Ectodermal cell (in vitro differentiated cells): ENCODE data around the gene CRIM1. TPM values are rescaled to one million over a fixed set of nuclear protein-coding genes. Genes with fewer than 3 reads are reported as not detected.
"Not testable (repeated sequence)": the region's sequence is repeated elsewhere in the genome, so short reads cannot be mapped to it uniquely, and the experiment has no call there.

Experiments used
- H3K27ac ChIP-seq: 2 replicates; pipeline ENCODE4 v1.7.0; 2013; ENCODE audit warnings: mild to moderate bottlenecking, low read depth, low read length; ENCODE audit not compliant: insufficient read depth, poor library complexity, severe bottlenecking
- H3K27me3 ChIP-seq: 2 replicates; pipeline ENCODE4 v1.7.0; 2013; ENCODE audit warnings: mild to moderate bottlenecking, low read length; ENCODE audit not compliant: insufficient read depth, control insufficient read depth, poor library complexity, severe bottlenecking
- H3K36me3 ChIP-seq: one replicate; pipeline ENCODE4 v1.7.0; 2013; ENCODE audit warnings: low read length; ENCODE audit not compliant: control insufficient read depth, insufficient read depth
- H3K4me1 ChIP-seq: one replicate; pipeline ENCODE4 v1.7.0; 2013; ENCODE audit warnings: low read length; ENCODE audit not compliant: control insufficient read depth, insufficient read depth
- H3K4me3 ChIP-seq: 2 replicates; pipeline ENCODE4 v1.7.0; 2013; ENCODE audit warnings: low read depth, low read length, control low read depth; ENCODE audit not compliant: insufficient read depth
- H3K9me3 ChIP-seq: 2 replicates; pipeline ENCODE4 v1.7.0; 2013; ENCODE audit warnings: mild to moderate bottlenecking, low read length, moderate library complexity; ENCODE audit not compliant: control insufficient read depth
- WGBS, 2 experiments: methylation state at CpG; one replicate each; pipeline ENCODE4 v1.1.7; 2013; ENCODE audit warnings: missing lambda C conversion rate in 2 of 2; 5-methylcytosine and 5-hydroxymethylcytosine counted together
- polyA plus RNA-seq, 4 experiments: library from polyadenylated mRNA; stranded (reverse); fragments of 50-300 nt; gene quantifications; one replicate each; pipeline ENCODE4 v1.2.3, GENCODE V29; 2013

The CRIM1 gene, protein sequence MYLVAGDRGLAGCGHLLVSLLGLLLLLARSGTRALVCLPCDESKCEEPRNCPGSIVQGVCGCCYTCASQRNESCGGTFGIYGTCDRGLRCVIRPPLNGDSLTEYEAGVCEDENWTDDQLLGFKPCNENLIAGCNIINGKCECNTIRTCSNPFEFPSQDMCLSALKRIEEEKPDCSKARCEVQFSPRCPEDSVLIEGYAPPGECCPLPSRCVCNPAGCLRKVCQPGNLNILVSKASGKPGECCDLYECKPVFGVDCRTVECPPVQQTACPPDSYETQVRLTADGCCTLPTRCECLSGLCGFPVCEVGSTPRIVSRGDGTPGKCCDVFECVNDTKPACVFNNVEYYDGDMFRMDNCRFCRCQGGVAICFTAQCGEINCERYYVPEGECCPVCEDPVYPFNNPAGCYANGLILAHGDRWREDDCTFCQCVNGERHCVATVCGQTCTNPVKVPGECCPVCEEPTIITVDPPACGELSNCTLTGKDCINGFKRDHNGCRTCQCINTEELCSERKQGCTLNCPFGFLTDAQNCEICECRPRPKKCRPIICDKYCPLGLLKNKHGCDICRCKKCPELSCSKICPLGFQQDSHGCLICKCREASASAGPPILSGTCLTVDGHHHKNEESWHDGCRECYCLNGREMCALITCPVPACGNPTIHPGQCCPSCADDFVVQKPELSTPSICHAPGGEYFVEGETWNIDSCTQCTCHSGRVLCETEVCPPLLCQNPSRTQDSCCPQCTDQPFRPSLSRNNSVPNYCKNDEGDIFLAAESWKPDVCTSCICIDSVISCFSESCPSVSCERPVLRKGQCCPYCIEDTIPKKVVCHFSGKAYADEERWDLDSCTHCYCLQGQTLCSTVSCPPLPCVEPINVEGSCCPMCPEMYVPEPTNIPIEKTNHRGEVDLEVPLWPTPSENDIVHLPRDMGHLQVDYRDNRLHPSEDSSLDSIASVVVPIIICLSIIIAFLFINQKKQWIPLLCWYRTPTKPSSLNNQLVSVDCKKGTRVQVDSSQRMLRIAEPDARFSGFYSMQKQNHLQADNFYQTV
- polyA plus RNA-seq (2013, experiment 1 of 4) = 7.7 TPM
- 7.7 TPM for polyA plus RNA-seq (2013, experiment 2 of 4)
- 8.9 TPM for polyA plus RNA-seq (2013, experiment 3 of 4)
- polyA plus RNA-seq (2013, experiment 4 of 4) = 9.0 TPM

GRCh38 chr2:36355151-36355889 is at the start of gene CRIM1:
Gene CRIM1 (plus strand): TSS chr2:36355778. CDS start chr2:36356293, 515 bp downstream.
- peaks cover 20% of the 10 kb centered on the region for H3K27me3 ChIP-seq
- no peaks in the 10 kb centered on the region for H3K9me3 ChIP-seq
- H3K4me3 ChIP-seq = peak within 1 kb of the TSS; percentile 79
- no peaks in the 10 kb centered on the region for H3K36me3 ChIP-seq
- peak within 1 kb of the TSS; percentile 58 for H3K27ac ChIP-seq
- WGBS, 2 experiments = 0 to 1% methylated on average over 66 to 77 of the region's 82 CpGs
- peaks cover 5% of the 10 kb centered on the region for H3K4me1 ChIP-seq

GRCh38 chr2:36307441-36307840 is 48.1 kb upstream of the CRIM1 start:
- H3K4me3 ChIP-seq = no peak overlapping the region
- H3K4me1 ChIP-seq = no peaks in the 10 kb centered on the region
- H3K27me3 ChIP-seq = no peaks in the 10 kb centered on the region
- no peaks in the 10 kb centered on the region for H3K36me3 ChIP-seq
- H3K27ac ChIP-seq = no peak overlapping the region
- H3K9me3 ChIP-seq = no peaks in the 10 kb centered on the region
- WGBS, 2 experiments = 80 to 84% methylated on average over 3 of the region's 3 CpGs

GRCh38 chr2:36310444-36310843 is 45.1 kb upstream of the CRIM1 start:
- 83 to 100% methylated on average over 1 of the region's 1 CpG for WGBS, 2 experiments
- not testable (repeated sequence) for H3K4me1 ChIP-seq, H3K27me3 ChIP-seq, H3K36me3 ChIP-seq, H3K27ac ChIP-seq, H3K4me3 ChIP-seq, H3K9me3 ChIP-seq

DNA sequence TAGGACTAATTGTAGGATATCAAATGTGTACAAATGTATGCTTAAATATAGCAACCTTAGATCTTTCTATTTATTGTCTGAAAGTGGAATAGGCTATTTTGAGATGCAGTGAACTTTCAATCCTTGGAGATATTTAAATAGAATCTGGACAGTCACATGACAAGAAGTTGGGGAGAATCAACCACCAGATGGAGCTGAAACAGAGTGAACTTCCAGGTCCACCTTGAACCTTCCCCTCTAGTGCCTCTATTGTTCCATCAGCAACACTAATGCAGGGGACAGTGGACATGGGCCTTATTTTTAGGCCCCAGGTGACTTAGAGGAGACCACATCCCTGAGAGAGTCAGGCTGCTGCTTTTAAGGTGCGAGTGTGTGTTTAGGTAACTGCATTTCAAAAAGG is 37.0 kb upstream of the CRIM1 start:
- Histone ChIP-seq H3K27ac (no peak overlapping the region), H3K9me3 (no peaks in the 10 kb centered on the region), H3K27me3 (no peaks in the 10 kb centered on the region), H3K4me1 (no peaks in the 10 kb centered on the region), H3K36me3 (no peaks in the 10 kb centered on the region), H3K4me3 (no peak overlapping the region)
- WGBS, 2 experiments = 100% methylated on average over 1 of the region's 1 CpG

DNA sequence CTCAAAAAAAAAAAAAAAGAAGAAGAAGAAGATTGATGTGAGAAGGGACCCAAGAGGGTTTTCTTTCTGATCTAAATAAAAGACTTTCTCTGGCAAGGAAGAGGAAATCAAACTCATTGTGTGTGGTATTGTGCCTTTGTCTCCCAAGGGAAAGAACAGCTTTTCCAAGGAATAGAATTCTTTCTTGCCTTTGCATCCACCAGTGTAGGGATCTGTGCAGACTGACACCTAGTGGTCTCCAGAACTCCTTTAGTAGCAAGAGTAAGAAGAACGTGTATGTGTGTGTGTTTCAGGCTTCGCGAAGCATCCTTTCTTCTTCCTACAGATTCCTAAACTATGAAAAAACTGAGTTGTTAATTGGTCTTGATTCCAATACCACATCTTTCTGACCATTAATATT is 33.5 kb upstream of the CRIM1 start:
- no peaks in the 10 kb centered on the region for H3K4me1 ChIP-seq
- no peaks in the 10 kb centered on the region for H3K9me3 ChIP-seq
- H3K27ac ChIP-seq = no peak overlapping the region
- H3K36me3 ChIP-seq = no peaks in the 10 kb centered on the region
- 55% methylated on average over 3 of the region's 3 CpGs; no CpG with 5 or more reads in 1 of the 2 experiments for WGBS, 2 experiments
- no peak overlapping the region for H3K4me3 ChIP-seq
- H3K27me3 ChIP-seq = no peaks in the 10 kb centered on the region

DNA sequence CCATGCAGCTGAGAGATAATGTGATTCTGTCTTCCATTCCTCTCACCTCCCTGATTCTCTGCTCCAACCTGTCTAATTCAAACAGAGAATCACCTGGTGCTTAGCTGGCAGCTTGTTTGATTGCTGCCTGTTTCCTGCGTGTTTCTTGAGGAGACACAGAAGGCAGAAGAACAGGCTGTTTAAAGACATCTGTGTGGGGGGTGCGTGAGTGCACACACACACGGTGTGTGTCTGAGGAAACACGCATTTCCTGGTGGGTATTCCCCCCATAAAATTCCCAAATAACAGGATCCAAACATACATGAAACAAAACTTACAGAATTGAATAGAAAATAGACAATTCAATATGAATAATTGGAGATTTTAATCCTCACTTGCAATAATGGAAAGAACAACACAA is 29.3 kb upstream of the CRIM1 start:
- H3K4me1 ChIP-seq = no peaks in the 10 kb centered on the region
- H3K27me3 ChIP-seq = no peaks in the 10 kb centered on the region
- no peak overlapping the region for H3K4me3 ChIP-seq
- no peaks in the 10 kb centered on the region for H3K9me3 ChIP-seq
- H3K36me3 ChIP-seq = no peaks in the 10 kb centered on the region
- no peak overlapping the region for H3K27ac ChIP-seq
- WGBS, 2 experiments = 88 to 98% methylated on average over 3 to 4 of the region's 4 CpGs

DNA sequence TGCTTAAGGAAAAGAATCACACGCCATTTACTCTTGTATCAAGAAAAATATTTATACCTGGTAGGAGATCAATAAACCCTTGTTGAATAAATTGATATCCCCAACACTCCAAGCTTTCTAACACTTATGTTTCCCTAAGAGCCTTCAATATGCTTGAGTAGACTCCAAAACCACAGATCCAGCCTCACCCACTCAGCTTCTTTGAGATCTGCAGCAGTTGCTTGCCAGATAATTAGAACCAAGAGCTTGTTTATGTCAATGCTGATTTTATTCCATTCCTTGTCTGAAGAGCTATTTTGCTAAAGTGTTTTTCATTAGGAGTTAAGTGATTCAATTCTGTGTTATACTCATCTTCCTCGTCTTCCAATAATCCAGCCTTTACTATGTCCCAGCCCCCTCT is 26.3 kb upstream of the CRIM1 start:
- no peak overlapping the region for H3K4me3 ChIP-seq
- H3K9me3 ChIP-seq = no peaks in the 10 kb centered on the region
- WGBS, 2 experiments = 84 to 100% methylated on average over 1 to 2 of the region's 2 CpGs
- H3K27ac ChIP-seq = no peak overlapping the region
- no peaks in the 10 kb centered on the region for H3K4me1 ChIP-seq
- H3K27me3 ChIP-seq = no peaks in the 10 kb centered on the region
- H3K36me3 ChIP-seq = no peaks in the 10 kb centered on the region

- WGBS, 2 experiments = 86 to 89% methylated on average over 4 of the region's 4 CpGs
- Histone ChIP-seq H3K4me3 (no peak overlapping the region), H3K27me3 (no peaks in the 10 kb centered on the region), H3K36me3 (no peaks in the 10 kb centered on the region), H3K27ac (no peak overlapping the region), H3K4me1 (no peaks in the 10 kb centered on the region), H3K9me3 (no peaks in the 10 kb centered on the region)
Observed at GRCh38 chr2:36329746-36330472, 25.7 kb upstream of the CRIM1 start.
